IPS DF 6.9 (cell line): Measurements from ENCODE around the gene SVIL.

Source experiments
- DNase-seq: peaks from one replicate; pipeline ENCODE4 v3.0.0-alpha.2; 2013; ENCODE audit warnings: low read depth, low spot score
- H3K27ac ChIP-seq: one replicate; pipeline ENCODE4 v1.5.1; 2013; ENCODE audit warnings: low read length, control low read depth
- H3K27me3 ChIP-seq: 2 replicates; pipeline ENCODE4 v1.6.1; 2013; ENCODE audit warnings: mild to moderate bottlenecking, low read length; ENCODE audit not compliant: control insufficient read depth, insufficient read depth
- H3K36me3 ChIP-seq: 2 replicates; pipeline ENCODE4 v1.6.1; 2013; ENCODE audit warnings: low read length; ENCODE audit not compliant: control insufficient read depth, insufficient read depth
- H3K4me1 ChIP-seq: 2 replicates; pipeline ENCODE4 v1.6.1; 2013; ENCODE audit warnings: low read length; ENCODE audit not compliant: control insufficient read depth, insufficient read depth
- H3K4me3 ChIP-seq: 2 replicates; pipeline ENCODE4 v1.5.1; 2013; ENCODE audit warnings: mild to moderate bottlenecking, low read length
- H3K9me3 ChIP-seq: 2 replicates; pipeline ENCODE4 v1.6.1; 2013; ENCODE audit warnings: low read length, inconsistent platforms; ENCODE audit not compliant: control insufficient read depth, insufficient read depth
- WGBS: extraction: QIAGEN DNeasy Blood & Tissue Kit; methylation state at CpG from one replicate; pipeline ENCODE4 v1.1.7; 2013; ENCODE audit warnings: mixed read lengths, missing lambda C conversion rate; ENCODE audit not compliant: insufficient read length, insufficient coverage; 5-methylcytosine and 5-hydroxymethylcytosine counted together

The SVIL gene

DNA sequence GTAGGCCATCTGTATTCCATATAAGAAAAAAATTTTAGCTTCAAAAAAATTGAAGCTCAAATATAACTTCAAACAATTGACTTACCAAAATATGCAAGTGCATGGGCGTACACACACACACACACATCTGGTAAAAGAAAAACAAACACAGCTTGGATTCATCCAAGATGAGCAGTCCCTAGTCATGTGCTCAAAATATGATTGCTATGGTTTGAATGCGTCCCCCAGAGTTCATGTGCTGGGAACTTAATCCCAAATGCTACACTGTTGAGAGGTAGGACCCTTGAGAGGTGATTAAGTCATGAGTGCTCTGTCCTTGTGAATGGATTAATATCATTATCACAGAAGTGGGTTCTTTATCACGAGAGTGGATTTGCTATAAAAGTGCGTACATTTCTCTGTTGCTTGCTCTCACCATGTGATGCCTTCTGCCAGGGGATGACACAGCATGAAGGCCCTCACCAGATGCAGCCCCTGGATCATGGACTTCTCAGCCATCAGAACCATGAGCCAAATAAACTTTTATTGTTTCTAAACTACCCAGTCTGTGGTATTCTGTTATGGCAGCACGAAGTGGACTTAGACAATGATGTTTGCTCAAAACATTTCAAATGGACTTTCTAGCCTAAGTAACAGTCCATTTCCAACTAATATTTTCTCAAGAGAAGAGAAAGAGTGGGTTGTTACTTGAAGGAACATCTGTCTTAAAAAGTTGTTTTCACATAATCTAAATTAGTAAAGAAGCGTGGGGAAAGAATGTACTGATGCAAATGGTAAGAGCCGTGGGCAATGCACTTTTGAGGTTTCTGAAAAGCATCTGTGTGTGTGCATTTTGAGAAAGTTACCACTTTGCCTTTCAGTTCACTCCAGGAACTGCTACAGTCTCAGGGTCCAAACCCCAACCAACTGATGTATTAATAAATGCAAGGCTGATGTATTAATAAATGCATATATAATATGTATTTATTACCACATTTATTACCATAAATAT, 15.1 kb upstream of the SVIL start:
- H3K4me1 ChIP-seq, result no peaks in the 10 kb centered on the region
- H3K4me3 ChIP-seq, result no peak overlapping the region
- no peak for DNase-seq
- no peaks in the 10 kb centered on the region for H3K36me3 ChIP-seq
- no peaks in the 10 kb centered on the region for H3K27me3 ChIP-seq
- H3K27ac ChIP-seq, result no peak overlapping the region
- no peaks in the 10 kb centered on the region; the same call in 1 of the 2 replicates for H3K9me3 ChIP-seq
- no CpG with 5 or more reads among the region's 7 CpGs for WGBS

DNA sequence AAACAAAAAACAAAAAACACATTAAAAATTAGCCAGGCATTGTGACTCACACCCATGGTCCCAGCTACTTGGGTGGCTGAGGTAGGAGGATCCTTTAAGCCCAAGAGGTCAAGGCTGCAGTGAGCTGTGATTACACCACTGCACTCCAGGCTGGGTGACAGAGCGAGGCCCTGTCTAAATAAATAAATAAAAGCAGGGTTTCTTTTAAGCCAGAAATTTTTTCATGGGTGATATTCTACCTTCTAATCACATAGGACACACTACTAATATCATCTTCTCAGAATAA, 14.2 kb upstream of the SVIL start:
- DNase-seq, result no peak
- H3K27ac ChIP-seq, result no peak overlapping the region
- WGBS, result no CpG with 5 or more reads among the region's 1 CpG

DNA sequence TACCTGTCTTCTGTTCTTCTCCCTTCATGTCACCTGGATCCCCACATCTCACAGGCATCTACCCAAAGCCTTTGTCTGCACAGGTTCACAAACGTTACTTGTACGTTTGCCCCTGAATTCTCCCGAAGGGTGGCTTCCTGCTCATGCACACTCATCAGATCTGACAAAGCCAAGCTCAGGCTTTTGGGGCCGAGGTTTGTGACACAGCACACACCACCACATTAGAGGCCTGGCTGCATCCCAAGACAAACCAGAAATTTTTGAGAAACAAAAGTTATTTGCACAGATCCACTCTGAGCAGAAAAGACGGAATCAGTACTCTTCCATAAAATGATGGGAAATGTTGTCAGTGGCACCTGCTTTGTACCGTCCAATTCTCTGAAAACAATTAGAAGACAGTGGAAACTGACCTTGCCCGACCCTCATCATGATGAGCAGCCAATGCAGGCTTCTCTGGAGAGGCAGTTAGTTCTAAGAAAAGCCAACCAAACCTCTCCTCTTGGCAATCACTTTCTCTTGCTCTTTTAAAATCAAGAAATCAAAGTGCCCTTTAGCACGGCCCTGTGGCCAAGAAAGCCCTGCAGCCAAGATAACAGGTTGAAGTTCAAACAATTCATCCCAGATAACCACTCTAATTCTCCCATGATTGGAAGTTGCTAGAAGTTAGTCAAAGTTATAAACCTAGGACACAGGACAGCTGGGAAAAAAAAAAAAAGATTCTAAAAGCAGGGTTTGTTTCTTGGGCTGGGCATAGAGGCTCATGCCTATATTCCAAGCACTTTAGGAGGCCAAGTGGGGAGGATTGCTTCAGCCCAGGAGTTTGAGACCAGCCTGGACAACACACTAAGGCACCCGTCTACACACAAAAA, 13.6 kb upstream of the SVIL start:
- DNase-seq, result no peak
- Histone ChIP-seq H3K27ac (no peak overlapping the region), H3K27me3 (no peaks in the 10 kb centered on the region), H3K4me3 (no peak overlapping the region), H3K9me3 (no peaks in the 10 kb centered on the region; the same call in 1 of the 2 replicates), H3K36me3 (no peaks in the 10 kb centered on the region), H3K4me1 (0 out of 2 replicates have a peak, but pooled peaks cover 3% of the 10 kb centered on the region)
- no CpG with 5 or more reads among the region's 9 CpGs for WGBS

More for the DNA sequence above, 14.2 kb upstream of the SVIL start:
- H3K4me3 ChIP-seq, result no peak overlapping the region
- H3K4me1 ChIP-seq, result 0 out of 2 replicates have a peak, but pooled peaks cover 2% of the 10 kb centered on the region
- H3K9me3 ChIP-seq, result no peaks in the 10 kb centered on the region; the same call in 1 of the 2 replicates
- H3K27me3 ChIP-seq, result no peaks in the 10 kb centered on the region
- H3K36me3 ChIP-seq, result no peaks in the 10 kb centered on the region

DNA sequence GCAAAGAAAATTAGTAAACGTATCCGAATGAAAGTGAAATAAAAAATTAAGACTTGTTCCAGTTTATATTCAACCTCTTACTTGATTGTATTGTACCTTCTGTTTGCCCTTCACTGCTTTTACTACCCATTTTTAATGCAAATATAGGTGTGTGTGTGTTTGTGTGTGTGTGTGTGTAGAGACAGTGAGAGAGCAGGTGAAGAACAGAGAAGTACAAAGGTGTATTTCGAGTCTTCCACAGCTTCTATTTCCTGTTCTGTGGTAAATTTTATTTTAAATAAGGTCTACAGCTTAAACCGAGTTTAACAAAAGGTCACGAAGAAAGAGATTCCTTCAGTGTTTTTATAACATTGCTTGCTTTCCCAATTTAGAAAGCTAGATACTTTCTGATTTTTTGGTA, 12.7 kb upstream of the SVIL start:
- Histone ChIP-seq H3K27me3 (no peaks in the 10 kb centered on the region), H3K4me1 (0 out of 2 replicates have a peak, but pooled peaks cover 5% of the 10 kb centered on the region), H3K9me3 (no peaks in the 10 kb centered on the region; the same call in 1 of the 2 replicates), H3K27ac (no peak overlapping the region), H3K4me3 (no peak overlapping the region), H3K36me3 (no peaks in the 10 kb centered on the region)
- WGBS, result no CpG with 5 or more reads among the region's 5 CpGs
- DNase-seq, result no peak

DNA sequence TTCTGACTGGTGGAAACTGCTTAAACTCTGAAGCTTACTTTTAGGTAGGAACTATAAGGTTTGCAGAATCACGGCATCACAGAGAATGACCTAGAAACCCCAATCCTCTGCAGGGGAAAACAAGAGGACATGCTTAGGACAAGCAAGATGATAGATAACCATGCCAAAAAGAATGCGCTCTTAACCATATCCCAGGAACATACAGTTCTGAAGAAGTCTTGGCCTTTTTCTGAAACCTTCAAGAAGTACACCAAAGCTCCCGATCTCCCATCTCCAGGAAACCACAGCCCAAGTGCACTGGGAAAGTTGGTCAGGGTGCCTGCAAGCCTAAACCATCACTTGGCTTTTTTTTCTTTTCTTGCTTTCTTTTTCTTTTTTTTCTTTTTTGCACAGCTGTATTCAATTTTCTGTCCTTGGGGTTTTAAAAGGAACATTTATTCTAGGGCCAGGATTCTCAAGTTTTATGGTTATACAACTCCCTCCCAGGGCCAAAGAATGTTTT, 12.2 kb upstream of the SVIL start:
- DNase-seq, result no peak
- Histone ChIP-seq H3K4me3 (no peak overlapping the region), H3K9me3 (no peaks in the 10 kb centered on the region; the same call in 1 of the 2 replicates), H3K27me3 (no peaks in the 10 kb centered on the region), H3K27ac (no peak overlapping the region), H3K36me3 (no peaks in the 10 kb centered on the region), H3K4me1 (0 out of 2 replicates have a peak, but pooled peaks cover 5% of the 10 kb centered on the region)
- WGBS, result no CpG with 5 or more reads among the region's 3 CpGs

GRCh38 chr10:29646238-29646902, 11.6 kb upstream of the SVIL start:
- no peaks in the 10 kb centered on the region; the same call in 1 of the 2 replicates for H3K9me3 ChIP-seq
- DNase-seq, result no peak
- H3K27ac ChIP-seq, result no peak overlapping the region
- WGBS, result no CpG with 5 or more reads among the region's 8 CpGs
- no peak overlapping the region for H3K4me3 ChIP-seq
- H3K4me1 ChIP-seq, result 0 out of 2 replicates have a peak, but pooled peaks cover 5% of the 10 kb centered on the region
- H3K36me3 ChIP-seq, result no peaks in the 10 kb centered on the region
- H3K27me3 ChIP-seq, result no peaks in the 10 kb centered on the region

DNA sequence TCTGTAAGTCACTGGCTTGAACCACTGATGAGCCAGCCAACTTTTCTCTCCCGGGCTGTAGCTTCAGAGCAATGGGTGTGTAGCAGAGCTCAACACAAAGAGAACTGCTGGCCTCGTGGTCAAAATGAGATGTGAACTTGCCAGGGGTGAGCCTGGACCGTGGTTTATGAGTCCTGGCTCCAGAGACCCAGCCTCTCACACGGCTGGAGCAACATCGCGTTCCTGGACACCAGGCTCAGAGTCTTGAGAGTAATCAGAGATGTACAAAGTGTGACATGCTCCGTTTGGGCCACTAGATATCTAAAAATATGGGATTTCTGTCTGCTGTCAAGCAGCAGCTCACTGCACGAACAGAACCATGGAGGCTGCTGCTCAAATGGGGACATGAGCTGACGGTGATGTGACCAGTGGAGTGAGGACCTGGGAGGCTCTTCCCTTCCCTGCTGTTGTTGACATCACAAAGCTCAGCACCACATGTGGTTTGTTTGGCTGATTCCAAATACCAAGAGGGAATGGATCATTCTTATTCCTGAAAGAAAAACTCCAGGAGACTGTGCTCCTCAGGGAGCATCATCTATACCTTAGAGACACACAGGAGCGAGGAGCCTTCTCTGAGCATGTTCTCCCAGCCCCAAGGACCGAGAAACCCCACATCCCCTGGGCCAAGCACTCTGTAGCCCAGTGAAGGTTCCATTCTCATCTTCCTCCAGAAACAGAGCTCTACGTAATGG, 9.2 kb upstream of the SVIL start:
- H3K36me3 ChIP-seq, result no peaks in the 10 kb centered on the region
- DNase-seq, result no peak
- H3K4me3 ChIP-seq, result no peak overlapping the region
- H3K27me3 ChIP-seq, result no peaks in the 10 kb centered on the region; the same call in 1 of the 2 replicates
- H3K9me3 ChIP-seq, result no peaks in the 10 kb centered on the region
- no peak overlapping the region for H3K27ac ChIP-seq
- 0 out of 2 replicates have a peak, but pooled peaks cover 5% of the 10 kb centered on the region for H3K4me1 ChIP-seq
- WGBS, result no CpG with 5 or more reads among the region's 12 CpGs

DNA sequence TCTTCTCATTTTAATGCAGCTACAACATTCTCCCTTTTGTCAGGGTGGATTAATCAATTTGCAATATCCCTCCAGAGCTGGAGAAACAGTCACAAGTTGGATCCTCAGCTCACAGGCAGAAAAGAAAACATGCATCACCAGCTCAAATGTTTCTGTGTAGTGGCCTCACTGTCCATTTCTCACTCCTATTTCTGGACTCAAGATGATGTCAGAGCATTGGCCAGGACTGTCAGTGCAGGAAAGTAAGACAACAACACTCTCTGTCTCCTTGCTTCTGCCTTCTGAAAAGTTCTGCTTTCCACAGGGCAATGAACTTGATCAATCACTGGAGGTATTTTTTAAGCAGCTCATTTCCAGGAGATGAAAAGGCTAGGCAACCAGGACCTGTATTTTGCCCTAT, 8.2 kb upstream of the SVIL start:
- Histone ChIP-seq H3K27ac (no peak overlapping the region), H3K4me3 (no peak overlapping the region), H3K27me3 (no peaks in the 10 kb centered on the region; the same call in 1 of the 2 replicates), H3K4me1 (0 out of 2 replicates have a peak, but pooled peaks cover 5% of the 10 kb centered on the region), H3K9me3 (no peaks in the 10 kb centered on the region), H3K36me3 (no peaks in the 10 kb centered on the region)
- DNase-seq, result no peak

DNA sequence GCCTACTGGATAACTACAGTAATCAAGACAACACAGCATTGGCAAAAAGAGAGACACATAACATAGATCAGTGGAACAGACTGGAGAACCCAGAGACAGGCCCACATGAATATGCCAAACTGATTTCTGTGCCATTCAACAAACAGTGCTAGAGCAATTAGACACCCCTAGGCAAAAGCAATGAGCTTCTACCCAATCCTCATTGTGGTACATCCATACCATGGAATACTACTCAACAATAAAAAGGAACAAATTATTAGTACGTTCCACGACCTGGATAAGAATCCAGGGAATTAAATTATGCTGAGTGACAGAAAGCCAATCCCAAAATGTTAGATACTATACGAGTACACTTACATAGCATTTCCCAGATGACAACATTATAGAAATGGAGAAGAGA, 2.8 kb upstream of the SVIL start:
- Histone ChIP-seq H3K36me3 (no peaks in the 10 kb centered on the region), H3K27me3 (no peaks in the 10 kb centered on the region; the same call in 1 of the 2 replicates), H3K27ac (no peak overlapping the region), H3K4me3 (no peak overlapping the region), H3K4me1 (0 out of 2 replicates have a peak, but pooled peaks cover 2% of the 10 kb centered on the region), H3K9me3 (no peaks in the 10 kb centered on the region)
- DNase-seq, result no peak
- WGBS, result no CpG with 5 or more reads among the region's 3 CpGs
